GM21515 (cell line): ENCODE results near the gene WSB2.

Source experiments
- ATAC-seq: cut with Tn5 transposase; IDR thresholded peaks from one replicate; pipeline ENCODE4 v1.9.1; 2021; ENCODE audit not compliant: unreplicated experiment

The WSB2 gene

DNA sequence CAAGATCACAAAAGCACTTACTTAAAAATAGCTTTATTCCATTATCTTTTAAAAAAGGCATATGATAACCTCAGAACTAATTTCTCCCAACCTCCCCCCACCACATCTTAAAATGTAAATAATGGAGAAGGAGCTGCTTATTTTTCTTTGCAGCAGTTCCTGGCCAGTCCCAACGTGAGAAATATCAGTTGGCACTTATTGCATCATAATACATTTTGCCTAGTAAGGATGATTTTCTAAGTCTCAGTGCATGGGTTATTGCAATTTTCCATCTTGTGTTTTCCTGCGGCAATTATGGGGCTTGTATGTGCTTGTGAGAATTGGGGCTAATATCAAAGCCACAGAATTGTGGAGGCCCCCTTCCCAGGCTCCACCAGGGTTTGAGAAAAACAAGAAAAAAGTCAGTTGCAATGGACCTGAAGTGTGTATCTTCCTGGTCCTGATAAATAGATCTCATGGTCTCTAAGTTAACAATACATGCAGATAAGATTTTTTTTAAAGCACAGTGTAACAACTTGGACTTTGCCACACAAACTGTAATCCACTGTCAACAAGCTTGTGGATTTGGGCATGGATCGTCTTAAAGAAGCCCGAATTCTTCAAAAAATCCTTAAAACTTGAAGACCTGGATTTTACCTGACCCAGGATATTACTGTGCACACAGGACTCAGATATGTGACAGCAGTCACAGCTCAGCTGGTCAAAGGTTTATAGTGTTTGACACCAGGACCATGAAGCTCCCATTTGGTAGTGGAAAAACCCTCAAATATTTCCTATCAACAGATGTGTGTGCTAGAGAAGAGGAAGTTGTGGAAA is 2.8 kb upstream of the WSB2 start:
- no peak for ATAC-seq

DNA sequence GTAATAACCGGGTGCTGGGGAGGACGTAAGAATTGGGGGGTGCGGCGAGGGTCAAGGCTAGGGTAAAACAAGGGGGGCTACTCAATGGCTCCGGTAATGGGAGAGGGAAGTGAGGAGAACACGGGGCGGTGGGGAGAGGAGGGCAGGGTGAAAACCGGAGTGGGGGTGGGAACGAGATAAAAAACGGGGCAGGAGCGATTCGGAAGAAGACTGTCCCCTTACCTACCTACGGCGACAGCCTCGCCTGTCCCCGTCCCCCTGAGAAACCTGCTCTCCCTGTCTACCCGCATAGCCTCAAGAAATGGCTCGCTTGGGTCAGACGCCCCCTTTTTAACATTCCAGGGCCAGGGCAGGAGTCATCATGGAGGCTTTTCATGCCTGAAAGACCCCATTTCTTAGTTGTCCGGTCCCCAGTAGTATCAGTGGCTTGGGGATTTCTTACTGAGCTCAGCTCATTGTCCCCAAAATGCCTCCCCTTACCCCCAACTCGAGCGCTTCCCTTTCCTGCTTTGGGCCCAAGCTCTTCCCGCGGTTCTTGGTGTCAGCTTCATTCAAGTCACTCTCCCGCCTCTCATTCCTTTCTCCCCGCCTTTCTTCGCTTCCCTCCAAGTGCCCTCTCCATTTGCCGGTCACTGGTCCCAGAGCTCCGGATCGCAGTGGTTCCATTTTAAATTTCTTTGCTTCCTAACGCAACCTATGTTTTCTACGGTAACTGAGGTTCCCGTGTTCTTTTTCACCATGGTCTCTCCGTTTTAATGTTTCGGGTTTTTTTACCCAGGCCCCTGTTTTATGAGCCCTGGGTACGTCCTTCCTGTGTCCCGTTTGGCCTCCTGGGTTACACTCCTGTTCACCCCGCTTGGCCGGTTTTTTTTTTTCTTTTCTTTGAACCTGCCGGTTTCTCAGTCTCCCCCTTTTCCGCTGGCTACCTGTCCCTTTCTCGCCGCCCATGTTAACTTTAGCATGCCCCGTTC is 1.2 kb upstream of the WSB2 start:
- no peak for ATAC-seq

DNA sequence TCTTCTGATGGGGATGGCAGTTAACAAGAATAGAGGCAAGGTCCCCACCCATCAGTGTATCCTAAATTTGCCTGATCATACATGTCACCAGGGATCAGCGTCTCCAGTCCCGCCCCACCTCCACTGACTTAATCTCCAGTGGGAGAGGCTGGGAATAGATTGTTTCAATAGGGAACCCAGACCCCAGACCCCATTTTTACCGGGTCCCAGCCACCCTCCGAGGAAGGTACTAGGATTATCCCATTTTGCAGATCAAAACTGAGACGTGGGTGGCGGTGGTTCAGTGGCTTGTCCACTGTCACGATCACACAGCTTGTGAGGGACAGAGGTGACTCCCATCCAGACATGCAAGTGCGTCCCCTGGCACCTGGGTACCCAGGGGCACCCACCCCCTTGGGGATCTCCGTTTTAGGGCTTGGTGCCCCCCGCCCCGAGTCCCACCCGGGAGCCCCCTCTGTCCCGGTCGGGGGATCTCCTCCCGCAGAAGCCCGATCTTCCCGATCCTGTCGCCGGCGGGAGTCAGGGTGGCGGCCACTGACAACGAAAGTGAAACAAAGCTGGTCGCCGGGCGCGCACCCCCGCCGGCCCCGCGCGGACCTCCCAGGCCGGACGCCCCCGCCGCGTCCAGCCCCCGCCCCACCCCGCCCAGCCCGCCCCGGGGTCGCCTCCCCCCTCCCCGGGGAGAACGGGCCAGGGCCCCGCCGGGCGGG is 523 bp downstream of the WSB2 start:
- ATAC-seq, result no peak

DNA sequence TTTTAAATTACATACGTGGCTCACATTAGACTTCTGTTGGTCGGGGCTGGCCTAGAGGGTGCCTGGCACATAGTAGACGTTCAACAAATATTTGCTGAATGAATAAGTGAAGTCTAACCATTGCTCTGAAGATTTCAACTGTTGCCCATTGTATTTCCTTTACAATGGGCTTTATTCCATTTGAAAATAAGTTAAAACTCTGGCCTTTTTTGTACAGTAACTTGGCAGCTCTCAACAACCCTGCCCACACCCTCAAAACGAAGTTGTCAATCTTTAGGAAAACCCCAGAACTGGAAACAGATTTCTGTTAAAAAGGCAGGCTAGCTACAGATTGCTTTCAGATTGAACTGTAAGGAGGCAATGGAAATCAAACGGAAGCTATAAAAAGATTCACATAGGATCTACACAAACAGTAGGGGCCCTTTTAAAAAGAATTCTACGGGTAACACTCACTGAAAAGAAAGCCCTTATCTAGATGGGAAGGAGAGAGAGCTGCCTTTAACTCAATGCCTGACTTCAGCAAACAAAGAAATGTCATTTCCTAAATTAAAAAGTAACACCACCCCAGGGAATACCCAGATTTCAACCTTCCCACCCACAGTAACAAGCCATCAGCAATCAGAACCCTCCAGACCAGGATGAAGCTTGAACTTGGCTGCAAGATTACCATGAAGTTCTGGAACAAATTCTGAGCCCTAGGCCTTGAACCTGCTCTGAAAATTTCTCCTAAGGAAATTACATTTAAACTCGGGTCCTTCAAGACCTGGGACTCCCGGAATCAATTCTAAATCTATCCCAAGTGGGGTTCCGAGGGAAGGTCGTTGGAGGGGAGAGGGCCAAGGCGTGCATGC is 1.4 kb downstream of the WSB2 start:
- ATAC-seq, result no peak

DNA sequence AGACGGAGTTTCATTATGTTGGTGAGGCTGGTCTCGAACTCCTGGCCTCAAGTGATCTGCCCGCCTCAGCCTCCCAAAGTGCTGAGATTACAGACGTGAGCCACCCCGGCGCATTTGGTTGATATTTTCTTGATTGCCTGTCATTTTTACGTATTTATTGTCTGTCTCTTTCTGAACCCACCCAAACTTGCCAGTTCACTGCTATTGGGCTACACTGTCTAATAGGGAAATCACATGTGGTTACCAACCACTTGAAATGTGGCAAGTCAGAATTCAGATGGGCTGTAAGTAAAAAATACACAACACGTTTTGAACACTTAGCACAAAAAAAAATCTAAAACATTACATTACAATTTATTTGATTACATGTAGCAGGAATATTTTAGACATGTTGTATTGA is 2.1 kb downstream of the WSB2 start:
- ATAC-seq, result no peak

DNA sequence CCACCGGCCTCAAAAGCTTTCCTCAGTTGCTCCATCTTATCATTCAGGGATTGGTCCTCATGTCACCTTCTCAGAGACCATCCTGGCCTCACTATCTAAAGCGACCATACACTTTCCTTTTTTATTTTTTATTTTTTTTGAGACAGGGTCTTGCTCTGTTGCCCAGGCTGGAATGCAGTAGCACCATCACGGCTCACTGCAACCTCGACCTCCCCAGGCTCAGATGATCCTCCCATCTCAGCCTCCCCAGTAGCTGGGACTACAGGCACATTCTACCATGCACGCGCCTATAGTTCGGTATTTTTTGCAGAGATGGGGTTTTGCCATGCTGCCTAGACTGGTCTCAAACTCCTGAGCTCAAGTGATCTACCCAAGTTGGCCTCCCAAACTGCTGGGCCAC is 2.8 kb downstream of the WSB2 start:
- ATAC-seq, result no peak

DNA sequence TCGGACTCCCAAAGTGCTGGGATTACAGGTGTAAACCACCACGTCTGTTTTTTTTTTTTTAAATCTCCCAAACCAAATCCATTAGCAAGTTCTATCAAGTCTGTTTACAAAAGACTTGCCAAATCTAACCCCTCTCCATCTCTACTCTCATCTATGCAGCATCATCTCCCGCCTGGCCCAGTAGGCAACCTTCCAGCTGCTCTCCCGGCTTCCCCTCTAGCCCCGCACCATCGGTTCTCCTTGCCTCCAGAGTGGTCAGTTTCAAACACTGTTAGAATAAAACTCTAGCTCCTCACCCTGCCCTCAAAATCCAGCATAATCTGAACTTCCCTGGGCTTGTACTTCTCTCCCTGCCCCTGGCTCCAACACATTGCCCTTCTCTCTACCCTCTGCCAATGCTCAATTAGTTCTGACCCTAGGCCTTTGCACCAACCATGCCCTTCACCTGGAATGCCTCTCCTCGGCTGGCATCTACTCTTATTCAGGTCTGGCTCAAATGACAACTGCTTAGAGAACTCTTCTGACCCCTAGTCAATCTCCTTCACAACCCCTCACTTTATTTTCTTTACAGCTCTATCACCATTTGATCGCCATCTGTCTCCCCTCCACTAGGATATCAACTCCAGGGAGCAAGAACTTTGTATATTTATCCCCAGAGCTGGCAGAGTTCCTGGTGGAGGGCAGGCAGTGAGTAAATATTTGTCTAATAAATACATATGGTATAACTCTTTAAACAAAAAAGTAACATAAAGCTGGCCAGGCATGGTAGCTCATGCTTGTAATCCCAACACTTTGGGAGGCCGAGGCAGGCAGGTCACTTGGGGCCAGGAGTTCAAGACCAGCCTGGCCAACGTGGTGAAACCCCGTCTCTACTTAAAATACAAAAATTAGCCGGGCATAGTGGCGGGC is 4.9 kb downstream of the WSB2 start:
- no peak for ATAC-seq

DNA sequence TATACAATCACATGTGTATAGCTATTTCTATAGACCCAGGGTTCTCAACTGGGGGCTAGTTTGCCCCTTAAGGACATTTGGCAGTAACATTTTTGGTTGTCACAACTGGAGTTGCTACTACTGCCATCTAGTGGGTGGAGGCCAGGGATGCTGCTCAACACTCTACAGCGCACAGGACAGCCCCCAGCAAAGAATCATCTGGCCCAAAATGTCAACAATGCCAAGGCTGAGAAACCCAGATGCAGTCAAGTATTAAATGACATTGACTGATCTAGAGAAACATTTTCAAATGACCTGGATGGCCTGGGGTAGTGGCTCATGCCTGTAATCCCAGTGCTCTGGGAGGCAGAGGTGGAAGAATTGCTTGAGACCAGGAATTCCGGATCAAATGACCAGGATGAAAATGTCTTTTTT is 5.8 kb downstream of the WSB2 start:
- ATAC-seq, result no peak

DNA sequence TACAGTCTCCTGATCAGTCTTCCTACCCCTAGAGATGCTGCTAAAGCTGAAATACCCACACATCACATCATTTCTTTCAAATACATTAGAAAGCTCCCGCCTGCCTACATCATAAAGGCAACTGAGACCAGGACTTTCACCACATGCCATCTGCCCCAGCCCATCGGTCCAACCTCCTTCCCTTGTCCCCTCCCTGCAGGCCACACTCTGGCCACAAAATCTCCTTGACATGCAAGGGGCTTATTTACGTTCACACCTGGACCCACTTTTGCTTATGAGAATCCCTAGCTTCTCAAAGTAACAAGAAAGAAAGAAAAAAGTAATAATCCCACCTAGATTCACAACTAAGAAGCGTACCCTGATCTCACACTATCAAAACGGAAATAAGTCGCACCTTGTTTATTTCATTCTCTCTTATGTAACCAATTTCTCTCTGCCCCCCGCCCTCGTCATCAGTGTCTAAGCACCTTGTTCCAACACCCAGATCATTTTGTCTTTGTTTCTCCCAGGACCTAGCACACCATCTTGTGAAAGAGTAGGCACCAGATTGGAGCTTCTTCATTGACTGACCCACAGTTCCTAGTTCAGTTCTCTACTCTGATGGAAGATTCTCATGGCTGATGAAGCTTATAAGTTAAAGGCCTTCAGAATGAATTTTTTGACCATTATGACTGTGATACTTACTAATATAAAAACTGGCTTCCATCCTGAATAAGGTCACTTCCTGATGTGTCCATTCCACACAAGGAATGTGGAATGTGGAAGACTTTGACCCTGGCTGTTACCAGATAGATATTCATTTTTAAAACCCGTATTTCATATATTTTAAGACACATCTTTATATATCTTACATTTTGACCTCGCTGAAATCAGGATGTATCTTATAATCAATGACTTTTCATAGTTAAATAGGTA is 7.7 kb downstream of the WSB2 start:
- ATAC-seq, result no peak

DNA sequence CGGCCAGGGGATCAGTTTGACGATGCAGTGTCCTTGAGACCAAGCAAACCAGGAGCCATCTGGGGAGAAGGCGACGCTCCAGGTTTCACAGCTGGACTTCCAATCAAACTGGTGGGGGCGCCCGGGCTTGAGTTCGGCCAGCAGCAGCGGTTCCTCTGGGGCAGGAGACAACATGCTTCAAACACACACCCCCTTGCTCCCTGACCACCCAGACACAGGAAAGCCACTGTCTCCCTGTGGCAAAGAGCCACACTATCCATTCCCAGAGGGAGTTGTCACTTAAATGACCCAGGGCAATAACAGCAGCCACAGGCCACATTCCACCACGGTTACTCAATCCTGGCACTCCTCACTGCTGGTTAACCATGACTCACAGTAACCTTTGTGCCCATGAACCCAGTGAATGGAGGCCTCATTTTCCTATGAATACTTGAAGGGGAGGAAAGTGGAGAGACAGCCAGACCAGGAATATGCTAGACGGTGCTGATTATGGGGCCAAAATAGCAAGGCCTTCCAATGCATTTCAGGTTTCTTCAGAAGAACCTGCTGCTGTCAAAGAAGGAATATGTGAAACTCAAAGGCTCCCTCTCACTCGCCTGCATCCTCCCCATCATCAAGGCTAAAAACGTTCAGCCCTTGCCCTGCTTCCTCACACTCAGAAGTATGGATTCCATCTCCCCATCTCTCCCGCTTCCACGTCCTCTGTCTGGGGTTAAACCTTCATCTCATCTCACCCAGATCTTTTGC is 8.5 kb downstream of the WSB2 start:
- ATAC-seq, result no peak

DNA sequence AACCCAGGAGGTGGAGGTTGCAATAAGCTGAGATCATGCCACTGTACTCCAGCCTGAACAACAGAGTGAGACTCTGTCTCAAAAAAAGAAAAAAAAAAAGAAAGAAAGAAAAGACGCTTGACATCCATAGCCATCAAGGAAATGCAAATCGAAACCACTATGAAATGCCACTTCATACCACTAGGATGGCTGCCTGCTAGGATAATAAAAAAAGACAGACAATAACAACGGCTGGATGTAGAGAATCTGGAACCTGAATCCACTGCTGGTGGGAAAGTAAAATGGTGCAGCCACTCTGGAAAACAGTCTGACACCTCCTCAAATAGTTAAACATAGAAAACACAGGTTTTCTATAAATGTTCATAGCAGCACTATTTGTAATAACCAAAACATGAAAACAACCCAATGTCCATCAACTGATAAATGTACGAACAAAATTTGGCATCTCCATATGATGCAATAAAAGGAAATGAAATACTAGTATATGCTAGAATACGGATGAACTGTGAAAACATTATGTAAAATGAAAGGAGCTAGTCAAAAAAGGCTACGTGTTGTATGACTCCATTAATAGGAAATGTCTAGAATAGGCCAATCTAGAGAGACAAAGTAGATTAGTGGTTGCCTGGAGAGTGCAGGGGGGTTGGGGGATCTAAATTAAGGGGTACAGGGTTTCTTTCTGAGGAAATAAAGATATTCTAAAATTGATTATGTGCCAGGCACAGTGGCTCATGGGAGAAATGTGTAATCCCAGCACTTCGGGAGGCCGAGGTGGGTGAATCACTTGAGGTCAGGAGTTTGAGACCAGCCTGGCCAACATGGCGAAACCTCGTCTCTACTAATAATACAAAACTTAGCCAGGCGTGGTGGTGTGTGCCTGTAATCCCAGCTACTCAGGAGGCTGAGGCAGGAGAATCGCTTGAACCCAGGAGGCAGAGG is 9.7 kb downstream of the WSB2 start:
- ATAC-seq, result no peak

DNA sequence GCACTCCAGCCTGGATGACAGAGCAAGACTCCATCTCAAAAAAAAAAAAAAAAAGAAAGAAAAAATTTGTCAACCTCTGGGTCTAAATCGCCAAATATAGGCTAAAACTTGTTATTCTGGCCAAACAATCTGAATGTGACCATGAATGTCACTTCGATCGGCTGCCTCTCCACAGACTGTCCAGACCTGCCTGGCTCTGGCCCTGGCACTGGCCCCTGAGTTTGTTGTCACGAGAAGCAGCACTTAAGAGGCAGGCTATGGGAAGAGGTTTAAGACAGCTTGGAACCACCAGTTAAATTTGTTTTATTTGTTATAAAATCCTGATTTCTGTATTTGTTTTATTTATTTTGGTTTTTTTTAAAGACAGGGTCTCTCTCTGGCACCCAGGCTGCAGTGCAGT is 14.5 kb downstream of the WSB2 start:
- ATAC-seq, result no peak

DNA sequence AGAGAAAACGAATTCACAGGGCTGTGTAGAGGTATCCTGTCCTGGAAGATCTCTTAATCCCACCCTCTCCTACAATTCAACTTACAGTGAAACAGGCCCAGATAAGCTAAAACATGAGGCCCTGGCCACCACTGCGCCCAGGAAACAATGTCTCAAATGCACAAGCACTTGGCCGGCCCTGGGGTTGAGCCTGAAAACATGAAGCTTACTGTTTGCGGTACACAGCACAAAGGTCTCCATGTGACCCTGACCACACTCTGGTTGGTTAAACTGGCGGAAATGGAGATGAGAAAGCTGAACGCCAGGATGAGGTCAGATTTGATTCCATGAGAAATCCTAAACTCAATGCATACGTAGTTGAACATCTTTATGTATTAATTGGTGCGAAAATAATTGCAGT is 16.4 kb downstream of the WSB2 start:
- no peak for ATAC-seq

DNA sequence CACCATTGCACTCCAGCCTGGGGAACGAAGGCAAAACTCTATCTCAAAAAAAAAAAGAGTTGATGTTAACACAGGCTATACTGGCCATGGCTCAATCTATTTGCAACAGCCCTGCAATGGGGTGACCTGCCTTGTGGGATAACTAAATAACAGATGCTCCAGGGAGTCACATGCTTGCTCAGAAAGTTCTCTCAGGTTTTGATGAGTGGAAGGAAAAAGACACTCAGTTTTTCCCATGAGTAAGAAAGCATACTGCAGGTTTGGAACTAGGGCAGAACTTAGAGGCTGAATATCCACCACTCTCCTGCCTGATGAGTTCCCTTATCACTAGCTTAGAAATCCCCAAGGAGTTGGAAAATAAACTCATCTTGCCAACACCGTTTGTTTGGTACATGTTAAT is 16.9 kb downstream of the WSB2 start:
- no peak for ATAC-seq

DNA sequence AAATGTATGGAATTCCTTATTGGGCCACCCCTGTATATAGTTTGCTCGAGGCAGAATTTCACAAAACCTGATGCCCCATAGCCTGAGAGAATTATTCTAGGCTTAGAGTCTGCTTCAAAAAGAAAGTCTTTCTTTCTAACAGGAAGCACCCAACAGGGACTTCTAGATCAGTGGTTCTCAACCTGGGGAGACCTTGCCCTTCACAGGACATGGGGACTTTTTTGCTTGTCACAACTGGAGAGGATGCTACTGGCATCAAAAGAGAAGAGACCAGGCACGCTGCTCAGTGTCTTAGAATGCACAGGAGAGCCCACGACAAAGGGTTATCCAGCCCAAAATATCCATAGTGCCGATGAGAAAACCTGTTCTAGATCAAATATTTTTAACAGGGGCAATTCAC is 18.9 kb downstream of the WSB2 start:
- no peak for ATAC-seq

DNA sequence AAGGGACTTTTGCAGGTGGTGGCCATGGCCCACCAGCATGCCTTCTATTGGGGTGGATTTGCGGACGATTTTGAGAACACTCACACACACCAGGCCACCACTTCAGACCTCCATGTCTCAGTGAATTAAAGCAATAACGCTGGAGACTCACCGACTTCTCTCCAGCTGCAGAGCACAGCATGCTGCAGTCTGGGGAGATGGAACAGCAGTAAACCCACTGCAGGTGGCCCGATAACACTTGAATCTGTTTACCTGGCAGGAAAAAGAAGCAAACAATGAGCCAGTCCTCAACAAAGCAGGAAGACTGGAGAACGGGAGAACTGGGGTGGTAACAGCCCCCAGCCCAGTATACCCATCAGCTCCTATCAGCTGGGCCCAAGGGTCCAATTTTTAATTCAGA is 22.8 kb downstream of the WSB2 start:
- no peak for ATAC-seq
